Urothelium cell line (cell line): Measurements from ENCODE around the gene THY1.
A peak's percentile ranks its signal among the peaks of the same experiment; 100 is the strongest.
"Not testable (repeated sequence)": the region's sequence is repeated elsewhere in the genome, so short reads cannot be mapped to it uniquely, and the experiment has no call there.

Experiments
- DNase-seq: peaks from one replicate; pipeline ENCODE4 v3.0.0; 2011; ENCODE audit warnings: low spot score, mixed read lengths
- FAIRE-seq: peaks from 2 replicates; lab custom pipeline; 2011; peaks lifted over from hg19 to GRCh38; lab: Jason Lieb, UNC

Gene THY1

GRCh38 chr11:119389611-119390254 lies 33.2 kb downstream of the THY1 start:
- DNase-seq (no peak), FAIRE-seq (no peak)

- no peak for DNase-seq
- FAIRE-seq: no peak
Observed at GRCh38 chr11:119388103-119388502, 34.9 kb downstream of the THY1 start.

GRCh38 chr11:119384332-119384731 lies 38.6 kb downstream of the THY1 start:
- FAIRE-seq: no peak

GRCh38 chr11:119382513-119382912 lies 40.5 kb downstream of the THY1 start:
- DNase-seq, FAIRE-seq: not testable (repeated sequence)

More at GRCh38 chr11:119384332-119384731, 38.6 kb downstream of the THY1 start:
- DNase-seq: no peak

- no peak for FAIRE-seq
Observed at GRCh38 chr11:119382101-119382500, 40.9 kb downstream of the THY1 start.

GRCh38 chr11:119381181-119381988 lies 41.6 kb downstream of the THY1 start, which contains the start of gene USP2:
TSS of gene USP2 (minus strand) at chr11:119381690. CDS start at chr11:119373480, 8,210 bp downstream.
- FAIRE-seq: no peak
- no peak for DNase-seq

More at GRCh38 chr11:119382101-119382500, 40.9 kb downstream of the THY1 start:
- DNase-seq: no peak

- DNase-seq: no peak
- FAIRE-seq: no peak
Observed at GRCh38 chr11:119380827-119381180, 42.2 kb downstream of the THY1 start.

GRCh38 chr11:119380160-119380826 lies 42.7 kb downstream of the THY1 start:
- no peak for DNase-seq

GRCh38 chr11:119378851-119379465 lies 44.0 kb downstream of the THY1 start:
- no peak for DNase-seq
- FAIRE-seq: no peak

More at GRCh38 chr11:119380160-119380826, 42.7 kb downstream of the THY1 start:
- FAIRE-seq: no peak

- DNase-seq (no peak), FAIRE-seq (no peak)
Observed at GRCh38 chr11:119377961-119378667, 44.9 kb downstream of the THY1 start.

- no peak for DNase-seq
- FAIRE-seq: no peak
Observed at GRCh38 chr11:119377112-119377901, 45.7 kb downstream of the THY1 start.

- FAIRE-seq (no peak), DNase-seq (no peak)
Observed at GRCh38 chr11:119376197-119376847, 46.6 kb downstream of the THY1 start.

- no peak for DNase-seq
- no peak for FAIRE-seq
Observed at GRCh38 chr11:119375337-119376196, 47.4 kb downstream of the THY1 start.

- FAIRE-seq: no peak
- no peak for DNase-seq
Observed at GRCh38 chr11:119374632-119375336, 48.2 kb downstream of the THY1 start.

GRCh38 chr11:119373921-119374631 lies 48.9 kb downstream of the THY1 start:
- DNase-seq (peak; percentile 54), FAIRE-seq (no peak)

- DNase-seq: no peak
- FAIRE-seq: no peak
Observed at GRCh38 chr11:119373059-119373920, 49.7 kb downstream of the THY1 start.
